Hematopoietic multipotent progenitor cell treated with erythropoietin and hydrocortisone succinate and interleukin-3 and kit ligand, for 8 days (in vitro differentiated cells): ENCODE measurements around the gene THOC1.

Experiments
- DNase-seq: peaks from one replicate; pipeline ENCODE4 v3.0.0-alpha.2; 2015

Gene THOC1

DNA sequence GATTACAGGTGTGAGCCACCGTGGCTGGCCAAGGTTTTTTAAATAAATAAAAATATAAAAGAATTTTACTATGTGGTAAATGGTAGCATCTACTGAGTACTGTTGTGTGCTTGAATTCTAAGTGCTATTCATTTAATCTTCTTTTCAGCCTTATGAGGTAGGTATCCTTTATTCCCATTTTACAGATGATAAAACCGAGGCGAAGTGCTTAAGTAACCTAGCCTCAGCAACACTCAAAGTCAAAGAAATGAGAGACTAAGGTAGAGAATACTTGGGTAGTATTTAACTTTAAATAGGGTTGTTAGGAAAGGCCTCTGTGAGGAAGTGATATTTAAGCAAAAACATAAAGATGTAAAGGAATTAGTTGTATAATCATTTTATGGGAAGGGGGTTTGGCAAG, 5.7 kb upstream of the THOC1 start:
- no peak for DNase-seq

DNA sequence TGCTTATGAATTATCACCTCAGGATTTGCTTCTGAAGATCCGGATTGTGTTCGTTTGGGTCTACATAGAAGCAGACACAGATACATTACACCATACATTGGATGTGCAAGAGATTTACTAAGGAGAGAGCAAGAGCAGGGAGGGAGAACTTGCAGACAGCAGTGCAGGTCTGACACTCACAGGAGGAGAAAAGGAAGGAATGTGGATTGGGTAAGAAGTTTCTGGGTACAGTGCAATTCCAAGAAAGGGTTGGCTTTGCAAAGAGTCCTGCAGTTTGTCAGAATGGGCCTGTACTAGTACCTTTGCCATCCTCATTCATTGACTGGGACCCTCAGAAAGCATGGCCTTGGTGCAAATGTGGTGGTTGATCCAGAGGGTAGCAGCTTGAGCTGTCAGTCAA, 4.8 kb upstream of the THOC1 start:
- DNase-seq, result no peak

DNA sequence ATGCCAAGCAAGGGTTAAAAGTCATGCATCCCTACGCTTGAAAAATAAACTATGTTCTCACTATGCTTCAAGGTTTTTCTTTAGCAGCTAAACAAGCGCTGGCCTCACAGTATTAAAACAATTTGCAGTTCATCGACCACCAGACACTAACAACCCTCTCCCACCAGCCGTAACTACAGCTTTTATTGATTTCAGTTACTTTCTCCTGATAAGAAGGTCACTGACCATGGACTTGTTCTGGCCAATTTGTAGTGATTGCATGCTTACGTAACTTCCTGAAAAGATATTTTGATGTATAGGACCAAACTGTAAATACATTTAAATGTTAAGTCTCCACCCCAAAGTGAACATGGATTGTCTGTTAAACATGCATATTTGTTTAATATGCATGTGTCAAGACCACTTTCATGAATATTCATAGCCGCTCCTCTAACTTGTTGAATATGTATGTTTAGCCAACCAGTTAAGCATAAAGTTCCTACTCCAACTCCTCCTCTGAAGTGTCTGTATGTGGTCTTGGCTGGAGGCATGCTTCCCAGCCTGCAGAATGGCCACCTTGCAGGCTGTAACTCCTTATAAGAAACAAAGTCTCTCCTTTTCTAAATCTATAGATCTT, 1.7 kb upstream of the THOC1 start:
- DNase-seq, result peak; percentile 12

DNA sequence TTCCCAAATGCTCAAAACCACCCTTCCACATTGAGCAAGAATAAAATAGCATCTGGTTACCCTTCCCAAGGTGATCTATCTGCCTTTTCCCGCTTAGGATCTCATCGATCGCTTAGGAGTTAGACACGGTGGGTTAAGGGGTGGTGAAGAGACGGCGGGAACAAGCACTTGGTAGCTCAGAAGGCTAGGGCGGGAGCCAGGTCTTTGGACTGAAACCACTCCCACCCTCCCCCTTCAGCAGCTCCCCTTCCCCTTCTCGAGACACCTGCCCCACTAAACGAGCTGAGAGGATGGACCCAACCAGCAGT, 513 bp downstream of the THOC1 start:
- DNase-seq, result peak; percentile 57

DNA sequence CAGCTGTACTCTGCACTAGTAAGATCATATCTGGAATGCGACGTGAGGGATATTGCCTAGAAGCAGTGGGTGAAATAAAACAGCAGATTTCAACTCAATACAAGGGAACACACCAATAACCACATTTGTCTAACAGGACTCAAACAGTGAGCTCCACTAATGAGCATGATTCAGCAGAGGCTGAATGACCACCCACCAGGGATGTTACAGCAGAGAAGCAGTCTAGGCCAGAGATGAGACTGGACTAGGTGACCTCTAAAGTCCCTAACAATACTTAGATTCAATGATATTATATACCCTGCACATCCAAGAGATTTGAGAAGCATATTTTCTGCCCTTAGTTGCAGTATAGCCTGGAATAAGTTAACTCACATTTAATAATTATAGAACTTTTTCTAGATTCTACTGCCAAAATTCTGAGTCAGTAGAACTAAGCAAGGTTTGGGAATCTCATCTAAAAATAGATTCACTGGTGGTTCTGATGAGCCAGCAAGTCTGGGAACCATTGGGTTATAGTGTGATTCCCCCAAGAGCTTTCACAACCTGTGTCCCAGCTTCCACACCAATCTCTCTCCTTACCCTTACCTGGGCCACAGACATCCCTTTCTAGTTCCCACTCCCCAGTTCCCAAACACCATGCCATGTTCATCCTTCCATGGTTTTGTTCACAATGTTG, 6.3 kb downstream of the THOC1 start:
- no peak for DNase-seq

DNA sequence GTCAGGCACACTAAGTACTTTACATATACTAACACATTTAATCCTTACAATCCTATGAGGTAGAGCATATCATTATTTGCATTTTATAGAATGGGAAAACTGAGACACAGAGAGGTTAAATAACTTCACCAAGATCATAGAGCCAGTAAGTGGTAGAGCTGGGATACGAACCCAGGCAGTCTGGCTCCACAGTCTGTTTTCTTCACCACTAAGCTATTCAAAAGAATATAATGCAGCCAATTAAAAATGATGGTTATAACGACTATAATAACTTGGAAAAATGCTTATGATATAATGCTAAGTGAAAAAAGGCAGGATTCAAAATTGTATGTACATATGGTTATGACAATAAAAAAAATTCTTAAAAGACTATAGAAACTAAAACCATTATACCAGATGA, 7.3 kb downstream of the THOC1 start:
- no peak for DNase-seq

DNA sequence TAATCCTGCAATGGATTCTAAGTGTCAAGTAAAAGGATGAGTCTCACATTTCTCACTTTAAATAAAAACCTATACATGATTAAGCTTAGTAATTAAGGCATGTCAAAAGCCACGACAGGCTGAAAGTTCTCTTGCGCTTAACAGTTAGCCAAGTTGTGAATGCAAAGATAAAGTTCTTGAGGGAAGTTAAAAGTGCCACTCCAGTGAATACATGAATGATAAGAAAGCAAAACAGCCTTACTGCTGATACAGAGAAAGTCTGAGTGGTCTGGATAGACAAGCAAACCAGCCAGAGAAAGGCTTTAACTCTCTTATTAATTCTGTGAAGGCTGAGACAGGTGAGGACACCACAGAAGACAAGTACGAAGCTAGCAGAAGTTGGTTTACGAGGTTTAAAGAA, 12.7 kb downstream of the THOC1 start:
- DNase-seq, result peak; percentile 63

DNA sequence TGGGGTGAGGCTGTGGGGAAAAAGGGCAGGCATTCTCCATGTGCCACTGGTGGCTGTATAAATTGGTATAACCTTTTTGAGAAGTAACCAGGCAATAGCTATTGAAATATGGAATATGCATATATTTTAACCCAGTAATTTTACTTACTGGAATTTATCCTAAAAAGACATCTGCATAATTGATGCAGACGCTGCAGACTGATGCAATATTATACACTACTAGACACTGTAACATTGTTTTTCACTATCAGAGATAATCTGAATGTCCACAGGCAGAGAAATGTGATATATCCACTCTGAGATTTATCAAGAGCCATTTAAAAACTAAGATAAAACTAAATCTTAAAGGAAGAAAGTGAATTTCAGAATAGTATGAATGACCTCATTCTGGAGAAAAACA, 14.7 kb downstream of the THOC1 start:
- no peak for DNase-seq

DNA sequence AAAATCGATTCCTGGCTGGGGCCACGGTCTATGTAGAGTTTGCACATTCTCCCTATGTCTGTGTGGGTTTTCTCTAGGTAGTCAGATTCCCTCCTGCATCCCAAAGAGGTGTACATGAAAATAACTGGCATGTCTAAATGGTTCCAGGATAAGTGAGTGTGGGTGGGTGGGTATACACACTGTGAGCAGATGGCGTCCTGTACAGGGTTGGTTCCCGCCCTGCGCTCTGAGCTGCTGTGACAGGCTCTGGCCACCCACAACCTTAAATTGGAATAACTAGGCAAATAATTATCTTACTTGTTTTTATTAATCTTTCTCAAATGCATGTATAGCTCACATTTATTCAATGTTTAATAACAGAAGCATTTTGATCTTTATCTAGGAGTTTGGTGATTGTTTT, 16.3 kb downstream of the THOC1 start:
- no peak for DNase-seq

DNA sequence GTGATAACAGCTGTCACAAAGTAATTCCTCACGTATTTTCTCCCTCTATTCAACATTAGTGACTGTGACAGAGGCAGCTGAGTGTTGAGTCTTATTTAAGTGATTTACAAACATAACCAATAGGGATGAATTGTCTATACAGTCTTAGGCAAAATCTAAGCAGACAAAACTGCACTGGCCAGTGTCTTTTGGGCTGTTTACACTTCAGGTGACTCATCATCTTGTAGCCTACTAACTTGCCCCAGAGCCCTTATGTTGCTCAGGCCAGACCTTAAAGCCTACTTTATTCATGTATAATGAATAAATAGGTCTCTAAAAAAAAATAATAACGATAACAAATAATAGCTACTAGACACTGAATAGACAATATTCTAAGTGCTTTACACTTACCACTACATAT, 17.2 kb downstream of the THOC1 start:
- DNase-seq, result no peak

DNA sequence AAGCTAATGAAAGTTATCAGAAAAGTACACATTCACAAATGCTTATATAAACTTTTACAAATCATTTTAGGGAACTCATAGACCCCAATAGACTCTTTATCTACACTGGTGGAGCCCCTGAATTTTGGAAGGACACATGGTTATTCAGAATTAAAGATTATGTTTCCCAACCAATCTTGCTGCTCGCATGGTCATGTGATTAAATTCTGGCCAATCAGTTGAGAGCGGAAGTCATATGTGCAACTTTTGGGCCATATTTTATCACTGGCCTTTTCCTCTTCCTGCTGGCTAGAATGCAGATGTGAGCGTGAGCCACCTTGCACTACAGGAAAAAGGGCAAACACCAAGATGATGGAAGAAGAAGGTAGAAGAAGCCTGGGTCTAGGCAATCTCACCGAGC, 19.8 kb downstream of the THOC1 start:
- DNase-seq, result no peak

DNA sequence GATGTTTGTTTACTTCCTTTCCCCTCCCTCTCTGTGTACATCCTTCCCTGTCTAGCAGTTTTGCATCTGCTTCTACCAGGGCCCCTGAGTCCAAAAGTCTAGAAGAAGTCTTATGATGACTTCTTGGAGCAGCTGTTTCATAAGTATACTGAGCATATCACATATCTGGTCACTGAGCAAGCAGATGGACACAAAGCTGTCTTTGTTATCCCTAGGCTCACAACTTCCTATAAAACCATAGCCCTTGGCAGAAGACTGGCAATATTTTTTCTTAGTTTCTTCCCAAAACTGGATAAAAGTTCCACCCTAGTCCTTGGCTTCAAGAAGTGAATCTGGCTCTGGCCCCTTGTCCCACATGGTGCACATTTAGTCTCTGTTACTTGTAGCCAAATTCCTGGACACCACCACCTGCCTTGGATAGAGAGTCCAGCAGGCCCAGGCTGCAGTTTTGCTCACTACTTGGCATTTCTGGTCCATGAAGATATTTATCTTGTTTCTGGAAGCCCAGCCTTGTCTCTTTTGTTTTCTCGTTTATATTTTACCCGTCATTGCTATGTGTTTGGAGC, 22.5 kb downstream of the THOC1 start:
- DNase-seq, result no peak

DNA sequence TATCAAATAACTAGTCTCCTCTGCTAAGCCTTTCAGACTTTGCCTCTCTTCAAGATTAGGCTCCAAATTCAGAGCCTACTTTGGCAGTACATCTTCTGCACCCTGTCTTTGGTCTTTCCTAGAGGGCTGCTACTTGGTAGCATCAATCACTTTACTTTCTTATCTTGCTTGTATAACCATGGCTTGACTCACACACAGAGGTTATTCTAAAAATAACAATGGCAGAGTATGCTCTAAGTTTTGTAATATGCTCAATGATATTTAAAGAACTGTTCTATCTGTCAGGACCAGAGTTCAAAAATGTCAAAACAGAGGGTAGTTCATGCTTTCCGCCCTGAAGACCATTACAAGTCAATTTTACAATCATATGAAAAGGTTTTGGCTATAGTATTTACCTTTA, 27.7 kb downstream of the THOC1 start:
- no peak for DNase-seq

DNA sequence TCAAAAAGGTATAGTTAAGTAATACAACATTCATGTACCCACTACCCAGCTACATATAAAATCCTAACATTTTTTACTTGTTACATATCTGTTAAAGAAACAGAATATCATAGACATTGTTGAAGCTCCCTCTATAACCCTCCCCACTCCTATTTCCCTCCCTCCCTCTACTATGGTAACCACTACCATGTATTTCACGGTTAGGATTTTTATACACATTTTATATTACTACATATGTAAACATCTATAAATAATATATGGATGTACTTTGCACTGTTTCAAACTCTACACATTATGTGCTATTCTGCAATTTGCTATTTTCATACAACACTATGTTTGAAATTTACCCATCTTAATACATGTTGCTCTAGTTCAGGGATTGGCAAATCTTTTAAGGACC, 36.3 kb downstream of the THOC1 start:
- DNase-seq, result no peak

DNA sequence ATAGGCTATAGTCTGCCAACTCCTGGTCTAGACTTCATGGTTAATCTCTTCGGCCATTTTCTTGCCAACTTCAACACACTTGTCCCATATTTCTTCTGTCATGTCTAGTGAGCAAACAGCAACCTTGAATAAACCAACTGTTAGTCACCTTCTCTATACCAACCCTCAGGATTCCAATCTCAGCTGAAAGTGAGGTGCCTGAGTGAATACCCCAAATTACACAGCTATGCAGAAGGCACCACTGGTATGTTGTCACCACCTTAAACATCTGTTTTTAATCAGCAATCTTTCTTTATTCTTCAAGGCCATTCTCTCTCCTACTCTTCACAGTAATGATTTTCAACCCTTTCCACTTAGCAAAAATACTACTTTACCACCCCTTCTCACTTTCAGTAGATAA, 39.3 kb downstream of the THOC1 start:
- no peak for DNase-seq

DNA sequence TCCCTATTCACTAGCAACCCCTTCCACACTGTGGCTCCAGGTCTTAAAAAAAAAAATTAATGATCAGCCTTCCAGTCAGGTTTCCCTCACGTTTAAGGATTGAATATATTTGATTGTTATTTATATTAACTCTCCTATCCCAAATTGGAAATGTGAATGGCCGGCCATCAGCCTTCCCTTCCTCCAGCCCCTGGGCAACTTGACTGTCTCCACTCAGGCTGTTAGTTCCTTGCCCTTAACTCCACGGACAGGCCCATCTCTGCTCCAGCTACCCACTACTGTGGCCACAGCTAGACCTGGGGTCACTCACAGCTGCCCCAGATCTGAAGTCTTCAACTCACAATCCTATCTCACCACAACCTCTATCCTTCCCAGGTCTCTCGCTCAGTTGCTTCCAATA, 39.9 kb downstream of the THOC1 start:
- no peak for DNase-seq

DNA sequence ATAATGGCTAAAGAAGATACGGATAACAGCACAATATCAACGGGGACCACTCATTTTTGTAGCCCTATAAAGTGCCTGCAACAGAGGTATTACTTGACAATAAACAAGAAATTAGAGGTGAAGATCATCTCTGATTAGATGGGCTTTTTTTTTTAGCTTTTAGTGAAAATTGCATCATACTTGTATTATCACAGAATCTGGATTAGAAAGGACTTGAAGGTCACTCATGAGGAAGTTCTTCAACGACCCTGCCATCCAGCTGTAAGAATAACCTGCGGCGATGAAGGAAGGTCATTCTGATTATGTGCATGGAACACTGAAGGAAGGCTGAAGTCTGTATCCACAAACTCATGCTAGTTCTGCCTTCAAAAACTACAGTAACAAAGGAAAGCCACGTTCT, 40.5 kb downstream of the THOC1 start:
- DNase-seq, result no peak

DNA sequence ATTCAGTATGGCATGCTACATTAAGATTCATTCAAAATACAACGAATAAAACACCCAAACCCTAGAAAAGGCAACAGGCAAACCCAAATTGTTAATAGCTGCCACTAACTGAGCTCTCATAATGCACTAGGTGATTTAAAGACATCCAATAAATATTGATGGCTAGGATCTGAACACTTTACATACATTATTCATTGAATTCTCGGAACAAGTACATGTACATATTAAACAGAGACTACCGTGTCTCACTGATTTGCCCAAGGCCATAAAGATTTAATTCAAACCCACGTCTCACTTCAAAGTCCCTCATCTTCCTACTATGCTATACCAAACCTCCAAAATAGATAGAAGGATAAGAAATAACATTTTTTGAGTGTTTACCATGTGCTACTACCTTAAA, 42.1 kb downstream of the THOC1 start:
- DNase-seq, result no peak

DNA sequence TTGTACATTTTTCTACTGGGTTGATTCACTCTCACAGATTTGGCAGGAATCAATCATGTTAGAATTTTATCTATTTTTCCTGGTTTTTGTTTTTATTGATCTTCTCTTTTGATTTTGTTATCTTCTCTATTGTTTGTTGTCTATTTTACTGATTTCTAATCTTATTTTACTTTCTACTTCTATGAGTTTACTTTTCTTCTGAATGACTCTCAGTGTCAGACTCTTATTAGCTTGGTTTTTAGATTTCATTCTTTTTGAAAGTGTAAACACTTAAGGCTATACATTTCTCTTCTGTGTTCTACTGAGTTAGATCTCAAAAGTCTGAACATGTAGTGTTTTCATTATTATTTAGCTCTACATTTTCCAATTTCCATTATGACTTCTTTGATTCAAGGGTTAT, 47.1 kb downstream of the THOC1 start:
- DNase-seq, result no peak

DNA sequence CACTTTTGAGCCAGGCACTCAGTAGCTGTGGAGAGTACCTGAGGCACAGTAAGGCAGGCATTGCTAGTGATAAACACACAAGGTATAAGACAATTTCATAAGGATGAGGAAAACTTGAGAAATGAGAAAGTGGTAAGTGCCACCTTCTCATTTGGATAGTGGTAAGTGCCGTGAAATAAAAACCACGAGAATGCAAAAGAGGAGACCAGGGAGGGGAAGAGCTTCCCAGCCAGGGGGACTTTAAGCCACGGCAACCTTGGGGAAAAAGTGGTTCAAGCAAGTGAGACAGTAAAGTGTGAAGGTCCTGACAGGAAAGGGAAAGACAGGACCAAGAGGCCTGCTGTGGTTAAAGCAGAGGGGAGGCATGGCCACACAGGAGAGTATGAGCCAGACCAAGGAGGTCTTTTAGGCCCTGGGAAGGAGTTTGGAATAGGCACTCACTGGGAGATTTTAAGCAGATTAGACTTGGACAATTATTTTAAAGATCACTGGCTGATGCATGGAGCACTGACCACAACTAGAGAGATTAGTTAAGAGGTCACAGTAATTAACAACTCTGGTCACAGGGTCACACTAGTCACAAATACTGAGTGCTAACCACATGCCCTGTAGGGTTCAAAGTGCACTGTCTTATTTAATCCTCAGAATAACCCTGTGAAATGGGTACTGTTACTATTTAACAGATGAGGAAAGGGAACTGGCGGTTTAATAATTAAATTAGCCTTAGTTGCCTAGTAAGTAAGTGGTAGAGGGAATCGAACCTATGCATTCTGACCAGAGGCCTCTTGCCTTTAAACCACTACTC, 50.1 kb downstream of the THOC1 start:
- DNase-seq, result no peak

DNA sequence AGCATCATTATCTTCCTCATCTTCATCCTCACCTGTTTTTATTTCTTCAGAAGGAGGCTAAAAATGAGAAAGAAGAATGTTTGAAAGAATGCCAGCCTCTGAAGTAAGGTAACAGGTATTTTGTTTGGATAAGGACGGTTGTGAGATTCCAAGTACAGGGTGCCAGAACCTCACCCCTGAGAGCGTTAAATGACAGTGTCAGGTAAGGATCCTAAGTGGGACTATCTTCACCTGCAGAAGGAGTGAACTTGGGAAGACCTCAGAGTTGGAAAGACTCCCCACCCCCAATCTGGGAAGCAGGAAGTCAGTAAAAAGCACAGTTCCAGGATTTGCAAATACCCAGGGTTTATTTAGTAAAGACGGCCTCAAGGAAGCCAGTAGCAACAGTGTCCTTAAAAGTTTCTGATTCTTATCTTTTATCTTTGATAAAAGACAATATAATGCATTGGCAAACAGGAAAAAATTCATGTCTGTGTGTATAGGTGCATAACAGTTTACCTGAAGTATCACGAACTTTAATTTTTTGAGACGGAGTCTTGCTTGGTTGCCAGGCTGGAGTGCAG, 52.3 kb downstream of the THOC1 start:
- no peak for DNase-seq

DNA sequence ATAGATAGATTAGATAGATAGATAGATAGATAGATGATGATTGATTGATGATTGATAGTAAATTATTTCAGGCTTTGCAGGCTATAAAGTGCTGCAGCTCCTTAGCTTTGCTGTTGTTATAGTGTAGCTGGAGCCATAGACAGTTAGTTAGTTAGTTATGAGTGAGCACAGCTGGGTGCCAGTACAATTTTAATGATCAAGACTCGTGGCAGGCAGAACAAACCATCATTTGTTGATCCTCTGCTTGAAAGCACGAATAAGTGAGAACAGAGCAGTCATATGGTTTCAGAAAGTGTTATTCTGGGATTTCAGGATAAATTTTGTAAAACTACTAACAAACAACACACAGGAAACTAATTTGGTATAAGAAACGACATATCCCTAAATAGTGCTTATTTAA, 53.9 kb downstream of the THOC1 start:
- DNase-seq, result no peak

DNA sequence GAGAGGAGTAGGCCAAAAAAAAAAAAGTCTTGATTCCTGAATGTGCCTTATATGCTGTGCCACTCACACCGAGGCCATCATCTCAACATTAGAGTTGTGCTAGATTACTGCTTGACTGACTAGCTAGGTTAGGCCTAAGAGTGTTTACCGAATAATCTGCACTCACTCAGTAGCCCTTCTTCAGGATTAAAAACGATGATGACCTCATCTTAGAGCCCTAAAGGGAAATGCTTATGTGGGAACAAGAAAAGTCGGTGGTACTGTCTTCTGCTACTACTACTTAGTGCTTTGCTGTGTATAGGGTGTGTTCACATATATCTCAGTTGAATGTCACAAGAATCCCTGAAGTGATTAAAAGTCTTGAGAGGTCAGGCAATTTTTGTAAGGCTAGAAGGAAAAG, 54.3 kb downstream of the THOC1 start:
- no peak for DNase-seq

DNA sequence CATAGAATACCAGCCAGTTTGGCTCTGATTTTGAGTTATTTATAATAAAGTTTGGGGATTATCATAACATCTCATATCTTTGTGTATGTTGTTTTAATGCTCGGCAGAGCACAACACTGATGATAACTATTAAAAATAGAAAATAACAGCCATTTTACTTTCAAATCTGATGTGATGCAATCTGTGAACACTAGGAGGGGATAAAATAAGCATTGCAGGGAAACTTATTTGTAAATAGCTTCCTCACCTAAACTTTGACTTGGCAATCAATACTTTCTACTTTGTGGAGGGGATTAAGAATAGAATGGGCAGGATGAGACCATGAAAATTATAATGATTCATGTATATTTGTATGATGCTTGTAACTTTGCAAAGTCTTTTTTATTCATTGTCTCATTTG, 55.1 kb downstream of the THOC1 start:
- no peak for DNase-seq
